ENCODE results near the gene MAPKAP1.

Gene MAPKAP1

DNA sequence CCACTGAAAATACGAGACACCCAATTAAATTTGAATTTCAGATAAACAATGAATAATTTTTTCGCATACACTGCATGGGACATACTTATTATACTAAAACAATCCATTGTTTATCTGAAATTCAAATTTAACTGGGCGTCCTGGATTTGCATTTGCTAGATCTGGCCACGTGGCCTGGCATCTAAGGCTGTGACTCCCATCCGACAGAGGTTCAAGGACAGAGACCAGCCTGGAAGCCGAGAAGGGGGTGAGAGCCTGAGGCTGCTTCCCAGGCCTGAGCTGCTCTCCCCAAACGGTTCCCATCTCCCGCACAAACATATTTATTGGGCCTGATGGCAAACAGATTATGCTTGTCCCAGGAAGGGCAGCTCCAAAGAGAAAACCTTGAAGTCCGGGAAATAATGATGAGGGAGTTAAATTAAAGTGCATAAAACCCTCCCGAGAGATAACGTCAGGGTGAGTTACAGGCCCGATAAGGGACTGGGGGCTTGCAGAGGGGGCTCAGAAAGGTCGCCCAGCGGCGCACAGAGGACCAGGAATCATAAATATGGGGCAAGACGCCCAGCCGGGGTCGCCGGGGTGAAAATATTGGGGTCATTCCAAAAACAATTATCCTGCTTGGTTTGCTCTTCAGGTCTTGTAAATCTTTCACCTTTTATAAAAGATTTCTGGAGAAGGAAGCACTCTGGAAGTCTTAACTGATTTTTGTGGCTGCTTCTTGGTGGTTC is 281.7 kb downstream of the MAPKAP1 start:
- H3K4me1 ChIP-seq (ENCODE audit: control insufficient read depth, insufficient read depth, low read length): peaks cover 3% of the 10 kb centered on the region
- no peaks in the 10 kb centered on the region for H3K27me3 ChIP-seq (ENCODE audit: control insufficient read depth, insufficient read depth, low read length)
- no peak overlapping the region for H3K4me3 ChIP-seq (ENCODE audit: low read length)
- no peak overlapping the region for H3K27ac ChIP-seq (ENCODE audit: low read depth, low read length)
- H3K9ac ChIP-seq (ENCODE audit: low read length): no peak overlapping the region
- H3K36me3 ChIP-seq (ENCODE audit: control insufficient read depth, insufficient read depth, low read length): no peaks in the 10 kb centered on the region

DNA sequence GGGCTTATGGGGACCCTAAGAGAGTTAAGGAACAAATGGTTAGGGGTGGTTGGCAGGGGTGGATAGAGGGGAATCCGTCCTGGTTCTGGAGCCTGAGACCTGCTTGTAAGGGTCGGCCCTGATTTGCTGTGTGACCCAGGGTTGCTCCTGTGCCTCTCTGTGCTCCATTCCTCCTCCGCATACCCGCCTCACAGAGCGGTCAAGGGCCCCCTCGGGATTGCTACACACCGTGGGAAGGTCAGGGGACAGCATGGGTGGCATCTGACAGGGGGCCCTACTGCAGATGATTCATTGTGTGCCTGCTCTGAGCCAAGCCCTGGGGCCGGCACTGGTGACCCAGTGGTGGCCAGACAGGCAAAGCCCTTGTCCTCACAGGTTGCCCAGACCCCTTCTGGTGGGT is 283.0 kb downstream of the MAPKAP1 start:
- Histone ChIP-seq H3K4me1 (ENCODE audit: control insufficient read depth, insufficient read depth, low read length) (peaks cover 3% of the 10 kb centered on the region), H3K4me3 (ENCODE audit: low read length) (no peak overlapping the region), H3K27me3 (ENCODE audit: control insufficient read depth, insufficient read depth, low read length) (no peaks in the 10 kb centered on the region), H3K36me3 (ENCODE audit: control insufficient read depth, insufficient read depth, low read length) (no peaks in the 10 kb centered on the region), H3K27ac (ENCODE audit: low read depth, low read length) (no peak overlapping the region), H3K9ac (ENCODE audit: low read length) (no peak overlapping the region)

DNA sequence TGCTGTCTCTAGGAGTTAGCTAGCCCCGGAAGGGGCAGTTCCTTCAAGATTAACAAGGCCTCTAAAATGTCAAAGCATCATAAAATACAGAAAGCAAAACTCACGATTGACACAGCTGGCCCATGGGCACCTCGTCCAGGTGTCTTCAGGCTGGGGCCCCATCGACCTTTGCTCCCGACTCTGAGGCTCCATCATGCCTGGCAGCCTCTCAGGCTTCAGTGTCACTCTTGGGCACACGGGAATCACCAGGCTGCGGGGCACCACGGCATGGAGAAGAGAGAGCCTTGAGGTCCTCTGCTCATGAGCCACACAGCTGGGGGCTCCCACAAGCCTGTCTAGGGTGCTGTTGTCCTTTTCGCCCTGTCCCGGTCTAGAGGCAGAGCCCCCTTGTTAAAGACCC is 284.2 kb downstream of the MAPKAP1 start:
- H3K27ac ChIP-seq (ENCODE audit: low read depth, low read length): no peak overlapping the region
- no peak overlapping the region for H3K9ac ChIP-seq (ENCODE audit: low read length)
- no peak overlapping the region for H3K4me3 ChIP-seq (ENCODE audit: low read length)
- no peaks in the 10 kb centered on the region for H3K27me3 ChIP-seq (ENCODE audit: control insufficient read depth, insufficient read depth, low read length)
- H3K4me1 ChIP-seq (ENCODE audit: control insufficient read depth, insufficient read depth, low read length): peaks cover 3% of the 10 kb centered on the region
- no peaks in the 10 kb centered on the region for H3K36me3 ChIP-seq (ENCODE audit: control insufficient read depth, insufficient read depth, low read length)

DNA sequence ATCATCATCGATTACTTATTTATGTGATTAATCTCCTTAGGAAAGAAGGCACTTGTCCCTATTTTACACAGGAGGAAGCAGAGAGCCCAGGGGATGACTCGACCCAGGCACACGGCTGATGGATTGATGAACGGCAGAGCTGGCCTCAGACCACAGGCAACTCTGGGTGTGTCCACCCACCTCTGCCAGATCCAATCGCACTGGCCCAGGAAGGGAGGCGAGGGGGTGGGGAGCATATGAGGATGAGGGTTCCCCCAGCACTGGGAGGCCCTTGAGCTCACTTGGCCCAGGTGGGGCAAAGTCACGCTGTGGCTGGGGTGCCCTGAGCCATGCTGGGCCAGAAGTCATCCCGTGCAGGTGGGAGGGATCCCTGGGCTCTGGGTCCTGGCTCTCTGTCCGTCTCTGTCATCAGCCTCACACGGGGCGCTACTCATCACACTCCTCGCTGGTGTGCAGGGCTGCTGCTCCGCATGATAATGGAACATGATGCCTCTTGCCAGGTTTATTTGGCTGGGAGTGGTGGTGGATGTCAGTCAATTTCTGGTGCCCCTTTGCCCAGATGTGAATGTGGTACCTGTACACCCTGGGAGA is 285.3 kb downstream of the MAPKAP1 start:
- no peak overlapping the region for H3K4me3 ChIP-seq (ENCODE audit: low read length)
- no peaks in the 10 kb centered on the region for H3K36me3 ChIP-seq (ENCODE audit: control insufficient read depth, insufficient read depth, low read length)
- peaks cover 3% of the 10 kb centered on the region for H3K4me1 ChIP-seq (ENCODE audit: control insufficient read depth, insufficient read depth, low read length)
- H3K27ac ChIP-seq (ENCODE audit: low read depth, low read length): no peak overlapping the region
- no peaks in the 10 kb centered on the region for H3K27me3 ChIP-seq (ENCODE audit: control insufficient read depth, insufficient read depth, low read length)
- no peak overlapping the region for H3K9ac ChIP-seq (ENCODE audit: low read length)

DNA sequence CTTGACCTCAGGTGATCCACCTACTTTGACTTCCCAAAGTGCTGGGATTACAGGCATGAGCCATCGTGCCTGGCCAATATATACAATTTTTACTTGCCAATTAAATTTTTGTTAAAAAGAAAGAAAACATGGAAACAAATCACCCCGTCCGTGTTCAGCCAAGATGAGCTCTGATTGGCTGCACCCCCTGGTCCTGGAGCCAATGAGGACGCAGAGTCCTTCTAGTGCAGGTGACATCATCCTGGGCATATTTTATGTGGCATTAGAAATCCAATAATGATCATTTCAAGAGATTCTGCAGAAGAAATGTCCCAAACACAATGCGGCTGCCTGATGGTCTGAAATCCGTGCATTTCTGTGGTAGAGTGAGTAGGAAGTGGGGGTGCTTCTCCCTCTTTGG is 285.8 kb downstream of the MAPKAP1 start:
- Histone ChIP-seq H3K27me3 (ENCODE audit: control insufficient read depth, insufficient read depth, low read length) (no peaks in the 10 kb centered on the region), H3K27ac (ENCODE audit: low read depth, low read length) (no peak overlapping the region), H3K4me3 (ENCODE audit: low read length) (no peak overlapping the region), H3K36me3 (ENCODE audit: control insufficient read depth, insufficient read depth, low read length) (no peaks in the 10 kb centered on the region), H3K9ac (ENCODE audit: low read length) (no peak overlapping the region), H3K4me1 (ENCODE audit: control insufficient read depth, insufficient read depth, low read length) (peaks cover 2% of the 10 kb centered on the region)

DNA sequence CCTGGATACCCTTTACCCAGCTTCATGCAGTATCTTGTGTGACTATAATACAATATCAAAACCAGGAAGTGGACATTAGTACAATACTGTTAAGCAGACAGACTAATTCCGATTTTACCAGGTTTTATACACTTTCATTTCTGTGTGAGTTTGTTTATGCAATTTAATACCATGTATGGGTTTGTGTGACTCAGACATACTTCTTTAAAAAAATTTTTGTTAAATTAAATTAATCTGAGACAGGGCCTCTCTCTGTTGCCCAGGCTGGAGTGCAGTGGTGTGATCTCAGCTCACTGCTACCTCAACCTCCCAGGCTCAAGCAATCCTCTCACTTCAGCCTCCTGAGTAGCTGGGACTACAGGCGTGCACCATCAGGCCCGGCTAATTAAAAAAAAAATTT is 288.6 kb downstream of the MAPKAP1 start:
- Histone ChIP-seq H3K4me1 (ENCODE audit: control insufficient read depth, insufficient read depth, low read length) (no peaks in the 10 kb centered on the region), H3K27me3 (ENCODE audit: control insufficient read depth, insufficient read depth, low read length) (no peaks in the 10 kb centered on the region), H3K27ac (ENCODE audit: low read depth, low read length) (no peak overlapping the region), H3K9ac (ENCODE audit: low read length) (no peak overlapping the region), H3K36me3 (ENCODE audit: control insufficient read depth, insufficient read depth, low read length) (no peaks in the 10 kb centered on the region), H3K4me3 (ENCODE audit: low read length) (no peak overlapping the region)

DNA sequence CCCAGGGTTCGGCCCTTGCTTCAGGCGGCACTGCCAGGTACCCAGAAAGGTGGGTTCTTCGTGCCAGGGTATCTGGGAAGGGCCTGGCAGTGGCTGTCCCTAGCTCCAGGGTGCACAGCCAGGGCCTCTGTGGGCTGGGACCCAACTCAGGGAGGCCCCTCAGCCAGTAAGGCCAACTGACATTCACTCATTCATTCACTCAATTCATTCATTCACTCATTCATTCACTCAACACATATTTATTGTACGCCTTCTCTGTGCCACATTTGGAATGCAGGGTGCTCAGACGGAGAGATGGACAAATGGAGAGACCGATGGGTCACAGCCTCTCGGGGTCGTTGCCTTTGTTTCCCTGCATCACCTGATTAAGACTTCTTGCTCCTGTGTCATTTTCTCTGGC is 290.5 kb downstream of the MAPKAP1 start:
- no peaks in the 10 kb centered on the region for H3K4me1 ChIP-seq (ENCODE audit: control insufficient read depth, insufficient read depth, low read length)
- H3K9ac ChIP-seq (ENCODE audit: low read length): no peak overlapping the region
- H3K27ac ChIP-seq (ENCODE audit: low read depth, low read length): no peak overlapping the region
- no peaks in the 10 kb centered on the region for H3K36me3 ChIP-seq (ENCODE audit: control insufficient read depth, insufficient read depth, low read length)
- H3K27me3 ChIP-seq (ENCODE audit: control insufficient read depth, insufficient read depth, low read length): no peaks in the 10 kb centered on the region
- H3K4me3 ChIP-seq (ENCODE audit: low read length): no peak overlapping the region

DNA sequence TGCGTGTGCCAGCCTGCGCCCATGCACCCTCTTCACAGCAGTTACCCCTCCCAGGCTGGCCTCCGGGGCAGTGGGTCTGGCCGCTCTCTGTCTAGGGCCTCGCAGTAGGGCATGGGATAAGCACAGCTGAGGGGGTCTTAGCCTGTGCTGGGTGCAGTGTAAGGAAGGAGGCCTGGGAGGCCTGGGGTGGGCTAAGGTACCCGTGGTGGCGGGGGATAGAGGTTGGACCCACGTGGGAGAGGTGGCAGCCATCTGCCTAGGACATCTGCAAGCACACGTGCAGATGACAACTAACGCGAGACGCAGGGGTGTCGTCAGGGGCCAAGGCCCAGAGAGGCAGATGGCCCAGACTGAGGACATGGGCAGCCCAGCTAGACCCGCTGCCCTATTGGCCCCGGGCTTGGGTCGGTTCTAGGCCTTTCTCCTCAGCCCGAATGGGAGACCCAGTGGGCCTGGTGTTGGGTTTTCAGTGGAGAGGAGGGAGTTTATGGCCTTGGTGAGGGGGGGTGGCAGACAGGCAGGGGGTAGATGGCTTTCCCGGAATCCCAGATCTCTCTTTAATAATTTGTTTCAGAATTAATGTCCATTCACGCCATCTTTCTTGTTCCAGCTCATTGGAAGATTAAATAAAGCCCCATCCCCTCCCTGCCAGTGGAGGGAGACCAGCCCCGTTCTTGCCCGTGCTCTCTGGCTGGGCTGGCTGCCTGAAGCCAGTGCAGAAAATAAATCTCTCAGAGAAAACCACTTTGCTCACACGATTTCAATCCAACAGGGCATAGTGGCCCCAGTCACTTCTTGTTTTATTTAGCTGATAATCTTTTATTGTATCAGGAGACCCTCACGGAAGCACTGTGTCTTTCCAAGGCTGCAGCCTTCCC is 291.2 kb downstream of the MAPKAP1 start:
- Histone ChIP-seq H3K27me3 (ENCODE audit: control insufficient read depth, insufficient read depth, low read length) (no peaks in the 10 kb centered on the region), H3K4me3 (ENCODE audit: low read length) (no peak overlapping the region), H3K36me3 (ENCODE audit: control insufficient read depth, insufficient read depth, low read length) (no peaks in the 10 kb centered on the region), H3K27ac (ENCODE audit: low read depth, low read length) (no peak overlapping the region), H3K9ac (ENCODE audit: low read length) (no peak overlapping the region), H3K4me1 (ENCODE audit: control insufficient read depth, insufficient read depth, low read length) (no peaks in the 10 kb centered on the region)

DNA sequence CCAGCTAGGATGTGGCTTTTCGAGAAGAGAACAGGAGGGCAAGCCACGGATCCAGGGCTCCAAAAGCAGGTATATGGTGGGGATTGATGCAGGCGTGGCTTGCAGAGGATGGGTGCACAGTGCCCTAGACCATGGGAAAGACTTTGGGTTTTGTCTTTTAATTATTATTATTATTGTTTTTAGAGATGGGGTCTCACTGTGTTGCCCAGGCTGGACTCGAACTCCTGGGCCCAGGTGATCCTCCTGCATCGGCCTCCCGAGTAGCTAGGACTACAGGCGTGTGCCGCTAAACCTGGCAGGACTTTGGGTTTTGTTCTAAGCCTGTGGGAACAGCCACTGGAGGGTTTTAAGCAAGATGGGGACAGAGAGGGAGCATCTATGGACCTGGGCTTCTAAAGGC is 293.4 kb downstream of the MAPKAP1 start:
- Histone ChIP-seq H3K27me3 (ENCODE audit: control insufficient read depth, insufficient read depth, low read length) (peaks cover under 1% of the 10 kb centered on the region), H3K27ac (ENCODE audit: low read depth, low read length) (no peak overlapping the region), H3K4me3 (ENCODE audit: low read length) (no peak overlapping the region), H3K36me3 (ENCODE audit: control insufficient read depth, insufficient read depth, low read length) (no peaks in the 10 kb centered on the region), H3K4me1 (ENCODE audit: control insufficient read depth, insufficient read depth, low read length) (no peaks in the 10 kb centered on the region), H3K9ac (ENCODE audit: low read length) (no peak overlapping the region)

DNA sequence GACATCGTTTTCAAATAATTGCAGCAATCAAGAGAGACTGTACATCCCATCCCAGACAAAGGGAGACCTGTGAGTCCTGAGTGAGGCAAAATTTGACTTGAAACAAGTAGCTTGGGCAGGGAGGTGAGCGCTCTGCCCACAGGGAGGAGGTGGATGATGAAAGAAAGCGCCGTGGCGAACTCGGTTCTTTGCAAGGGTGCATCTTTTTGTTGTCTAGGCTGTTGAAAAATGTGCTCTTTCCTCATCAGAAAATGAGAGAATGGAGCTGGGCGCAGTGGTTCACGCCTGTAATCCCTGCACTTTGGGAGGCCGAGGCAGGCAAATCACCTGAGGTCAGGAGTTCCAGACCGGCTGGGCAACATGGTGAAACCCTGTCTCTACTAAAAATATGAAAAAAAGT is 294.8 kb downstream of the MAPKAP1 start:
- Histone ChIP-seq H3K9ac (ENCODE audit: low read length) (no peak overlapping the region), H3K36me3 (ENCODE audit: control insufficient read depth, insufficient read depth, low read length) (no peaks in the 10 kb centered on the region), H3K4me1 (ENCODE audit: control insufficient read depth, insufficient read depth, low read length) (no peaks in the 10 kb centered on the region), H3K27me3 (ENCODE audit: control insufficient read depth, insufficient read depth, low read length) (peaks cover 4% of the 10 kb centered on the region), H3K4me3 (ENCODE audit: low read length) (no peak overlapping the region), H3K27ac (ENCODE audit: low read depth, low read length) (no peak overlapping the region)

DNA sequence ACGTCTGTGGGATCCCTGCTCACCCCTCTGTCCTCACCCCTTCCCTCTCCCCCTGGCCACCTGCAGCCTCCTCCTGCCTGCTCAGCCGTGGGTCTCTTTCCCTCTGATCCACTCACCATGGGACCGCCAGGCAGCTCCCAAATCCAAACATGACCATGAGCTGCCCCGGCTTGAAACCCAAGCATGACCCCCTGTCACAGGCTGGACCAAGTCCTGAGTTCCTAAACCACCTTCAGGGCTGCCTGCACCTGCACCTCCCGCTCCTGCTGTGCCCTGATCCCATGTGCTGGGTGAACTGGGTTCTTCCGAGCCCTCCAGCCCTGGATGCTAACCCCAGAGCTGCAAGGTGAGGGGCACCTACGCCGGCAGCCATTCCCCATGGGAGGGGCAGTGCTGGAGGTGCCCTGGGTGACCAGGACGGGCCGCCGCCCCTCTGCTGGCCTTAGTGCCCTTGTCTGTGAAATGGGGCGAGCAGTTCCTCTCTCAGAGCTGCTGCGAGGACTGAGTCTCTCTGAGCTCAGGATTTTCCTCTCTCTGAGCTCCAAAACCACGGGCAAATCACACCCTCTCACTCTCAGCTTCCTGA is 295.7 kb downstream of the MAPKAP1 start:
- H3K27ac ChIP-seq (ENCODE audit: low read depth, low read length): no peak overlapping the region
- H3K4me3 ChIP-seq (ENCODE audit: low read length): no peak overlapping the region
- peaks cover 4% of the 10 kb centered on the region for H3K27me3 ChIP-seq (ENCODE audit: control insufficient read depth, insufficient read depth, low read length)
- no peak overlapping the region for H3K9ac ChIP-seq (ENCODE audit: low read length)
- no peaks in the 10 kb centered on the region for H3K4me1 ChIP-seq (ENCODE audit: control insufficient read depth, insufficient read depth, low read length)
- no peaks in the 10 kb centered on the region for H3K36me3 ChIP-seq (ENCODE audit: control insufficient read depth, insufficient read depth, low read length)

DNA sequence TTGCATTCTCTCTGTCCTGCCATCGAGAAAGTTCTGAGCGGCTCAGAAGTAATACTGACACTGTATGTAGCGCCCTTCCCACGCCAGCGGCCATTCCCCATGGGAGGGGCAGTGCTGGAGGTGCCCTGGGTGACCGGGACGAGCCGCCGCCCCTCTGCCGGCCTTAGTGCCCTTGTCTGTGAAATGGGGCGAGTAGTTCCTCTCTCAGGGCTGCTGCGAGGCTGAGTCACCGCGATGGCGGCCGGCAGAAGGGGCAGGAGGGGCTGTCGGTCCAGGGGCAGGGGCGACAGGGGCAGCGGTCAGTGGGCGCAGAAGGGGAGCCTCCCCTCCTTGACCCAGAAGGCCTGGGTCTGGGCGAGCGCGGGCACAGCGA is 296.5 kb downstream of the MAPKAP1 start:
- Histone ChIP-seq H3K36me3 (ENCODE audit: control insufficient read depth, insufficient read depth, low read length) (no peaks in the 10 kb centered on the region), H3K4me1 (ENCODE audit: control insufficient read depth, insufficient read depth, low read length) (no peaks in the 10 kb centered on the region), H3K27ac (ENCODE audit: low read depth, low read length) (no peak overlapping the region), H3K27me3 (ENCODE audit: control insufficient read depth, insufficient read depth, low read length) (peaks cover 4% of the 10 kb centered on the region), H3K4me3 (ENCODE audit: low read length) (no peak overlapping the region), H3K9ac (ENCODE audit: low read length) (no peak overlapping the region)
